Suppressor macrophage treated with lipopolysaccharide for 4 hours (primary cell): Measurements from ENCODE around the gene KCNJ14.

Experiments
- DNase-seq: peaks from one replicate; pipeline ENCODE4 v3.0.0-alpha.2; 2020

The KCNJ14 gene

DNA sequence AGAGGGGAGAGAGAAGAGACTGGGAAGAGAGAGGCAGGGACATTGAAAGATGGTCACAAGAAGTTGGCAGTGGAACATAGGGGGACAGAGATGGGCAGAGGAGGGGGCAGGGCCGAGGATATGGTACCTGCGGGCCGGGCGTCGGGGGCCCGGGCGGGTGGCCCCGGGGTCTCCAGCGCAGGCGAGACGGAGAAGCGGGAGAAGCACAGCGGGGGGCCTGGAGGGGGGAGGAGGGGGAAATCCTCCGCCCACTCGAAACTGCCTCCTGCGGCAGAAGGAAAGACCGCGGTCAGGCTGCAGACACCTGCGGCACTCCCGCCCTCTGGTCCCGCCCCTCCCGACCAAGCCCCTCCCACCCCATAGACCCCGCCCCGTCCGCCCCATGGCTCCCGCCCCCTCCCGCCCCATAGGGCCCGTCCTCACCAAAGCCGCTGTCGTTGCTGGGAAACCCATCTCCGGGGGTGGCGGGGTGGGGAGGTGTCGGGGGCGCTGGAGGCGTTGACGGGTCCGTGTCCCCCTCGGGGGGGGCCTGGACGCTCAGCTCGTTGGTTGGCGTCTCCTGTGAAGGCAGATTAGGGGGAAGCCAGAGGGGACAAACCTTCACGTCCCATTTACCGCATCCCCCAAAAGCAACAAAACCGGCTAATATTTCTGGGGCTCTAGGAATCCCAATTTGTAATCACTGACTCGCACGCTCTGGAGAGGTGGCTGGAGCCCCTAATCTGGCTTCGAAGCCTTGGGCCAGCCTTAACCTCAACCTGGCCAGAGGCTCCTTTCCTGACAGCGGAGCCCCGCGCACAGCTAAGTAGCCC lies 35.8 kb downstream of the KCNJ14 start:
- peak; percentile 30 for DNase-seq

DNA sequence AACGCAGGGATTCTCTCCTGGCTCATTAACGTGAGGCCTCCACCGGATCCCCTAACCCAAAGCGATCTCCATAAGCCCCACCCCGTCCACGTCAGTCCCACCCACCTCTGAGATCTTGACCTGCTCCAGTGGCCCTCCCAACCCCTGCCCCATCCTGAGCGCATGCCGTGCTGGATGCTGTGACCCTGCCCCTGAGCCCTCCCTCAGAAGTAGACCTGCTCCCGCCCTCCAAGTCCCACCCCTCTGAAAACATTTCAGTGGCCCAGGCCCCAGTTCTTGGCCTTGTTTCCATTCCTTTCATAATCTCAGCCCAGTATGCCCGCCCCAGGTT lies 36.4 kb downstream of the KCNJ14 start:
- DNase-seq, result no peak

DNA sequence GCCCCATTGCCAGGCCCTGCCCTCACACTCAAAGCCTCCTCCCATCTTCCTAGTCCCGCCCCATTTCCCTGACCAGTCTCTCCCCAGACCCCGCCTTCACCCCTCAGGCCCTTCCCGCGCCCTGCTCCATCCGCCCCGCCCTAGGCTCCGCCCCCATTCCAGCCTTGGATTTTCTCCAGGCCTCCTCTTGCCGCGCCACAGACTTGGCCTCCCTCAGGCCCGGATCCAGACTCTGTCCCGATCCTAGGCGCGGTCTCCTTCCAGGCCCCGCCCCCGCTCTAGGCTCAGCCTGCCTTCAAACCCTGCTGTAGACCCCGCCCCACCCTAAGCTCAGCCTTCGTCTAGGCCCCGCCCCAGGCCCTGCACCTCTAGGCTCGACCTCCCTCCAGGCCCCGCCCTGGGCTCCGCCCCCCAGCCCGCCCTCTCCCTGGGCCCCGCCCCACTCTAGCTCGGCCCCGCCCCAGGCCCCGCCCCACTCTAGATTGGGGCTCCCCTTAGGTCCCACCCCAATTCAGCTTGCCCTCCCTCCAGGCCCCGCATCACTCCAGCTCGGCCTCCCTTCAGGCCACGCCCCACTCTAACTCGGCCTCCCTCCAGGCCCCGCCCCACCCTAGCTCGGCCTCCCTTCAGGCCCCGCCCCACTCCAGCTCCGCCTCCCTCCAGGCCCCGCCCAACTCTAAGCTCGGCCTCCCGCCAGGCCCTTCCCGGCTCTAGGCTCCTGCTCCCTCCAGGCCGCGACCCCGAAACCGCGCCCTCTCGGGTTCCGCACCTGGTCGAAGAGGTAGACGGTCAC lies 37.7 kb downstream of the KCNJ14 start:
- DNase-seq, result peak; percentile 98

DNA sequence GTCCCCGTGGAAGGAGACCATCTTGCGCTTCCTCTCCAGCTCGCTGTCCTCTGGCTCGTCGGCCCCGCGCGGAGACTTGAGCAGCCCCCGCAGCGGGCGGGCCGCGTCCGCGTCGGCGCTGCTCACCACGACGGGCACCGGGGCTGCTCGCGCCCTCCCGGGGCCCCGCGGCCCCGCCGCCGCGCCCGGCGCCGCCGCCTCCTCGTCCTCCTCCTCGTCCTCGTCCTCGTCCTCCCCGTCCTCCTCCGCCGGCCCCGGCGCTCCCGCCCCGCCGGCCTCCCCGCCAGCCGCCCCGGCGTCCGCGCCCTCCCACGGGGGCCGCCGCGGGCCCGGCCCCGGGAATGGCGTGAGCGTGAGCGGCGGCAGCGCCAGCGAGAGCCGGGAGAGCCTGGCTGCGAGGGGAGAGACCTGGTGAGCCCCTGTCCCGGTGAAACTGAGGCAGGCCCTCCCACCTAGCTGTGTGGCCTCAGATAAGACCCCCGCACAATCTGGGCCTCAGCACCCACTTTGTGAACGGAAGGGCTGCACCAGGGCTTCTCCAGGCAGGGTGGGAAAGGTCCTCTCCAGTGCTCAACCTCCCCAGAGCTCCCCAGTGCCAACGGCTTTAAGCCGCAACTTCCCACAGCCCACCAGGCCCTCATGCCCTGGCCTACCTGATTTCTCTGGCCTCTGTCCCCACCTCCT lies 38.5 kb downstream of the KCNJ14 start:
- DNase-seq, result no peak

DNA sequence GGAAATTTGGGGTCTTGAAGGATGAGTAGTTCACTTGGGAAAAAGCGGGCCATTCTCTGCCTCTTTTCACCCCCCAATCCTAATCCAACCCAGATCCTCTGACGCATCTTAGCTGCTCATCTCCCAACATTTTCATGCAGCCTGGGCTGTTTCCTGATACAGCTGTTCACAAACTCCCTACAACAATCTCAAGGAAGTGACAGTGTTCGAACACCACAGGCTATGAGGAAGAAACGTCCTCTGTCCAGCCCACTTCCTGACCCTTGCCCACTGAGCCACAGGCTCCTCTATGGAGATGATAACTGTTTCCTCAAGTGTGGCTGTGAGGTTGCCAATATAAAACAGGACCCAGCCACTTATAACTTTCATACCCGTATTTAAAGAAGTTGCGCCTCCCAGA lies 40.0 kb downstream of the KCNJ14 start:
- DNase-seq, result peak; percentile 51

DNA sequence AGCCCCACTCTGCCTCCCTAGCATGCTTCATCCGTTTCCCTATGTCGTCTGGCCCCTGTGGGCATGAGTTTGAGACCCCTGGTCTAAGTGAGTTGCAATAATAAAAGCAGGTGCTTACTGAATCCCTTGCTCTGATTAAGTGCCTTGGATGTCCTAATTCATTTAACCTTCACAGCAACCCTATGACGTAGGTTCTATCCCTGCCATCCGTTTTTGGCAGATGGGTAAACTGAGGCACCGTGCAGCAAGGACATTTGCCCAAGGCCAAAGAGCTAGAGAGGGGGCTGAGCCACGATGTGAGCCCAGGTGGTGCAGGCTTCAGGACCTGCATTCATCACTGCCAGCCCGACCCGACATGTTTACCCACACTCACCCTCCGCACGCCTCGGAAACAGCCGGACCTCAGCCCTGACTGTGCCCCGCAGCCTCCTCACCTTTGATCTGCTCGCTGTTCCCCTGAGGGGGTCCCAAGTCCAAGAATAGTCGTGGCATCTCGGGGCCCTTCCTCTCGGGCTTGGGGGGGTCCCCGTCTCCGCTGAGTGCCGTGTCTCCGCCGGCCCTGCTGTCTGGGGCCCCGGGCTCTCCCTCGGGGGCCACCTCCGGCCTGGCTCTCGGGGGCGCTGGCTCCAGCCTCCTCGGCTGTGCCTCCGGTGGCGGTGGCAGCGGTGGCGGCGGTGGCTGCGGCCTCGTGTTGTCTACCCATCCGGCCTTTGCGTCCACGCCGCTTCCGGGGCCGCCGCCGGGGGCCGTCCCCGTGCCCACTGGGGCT lies 41.8 kb downstream of the KCNJ14 start:
- DNase-seq, result no peak

DNA sequence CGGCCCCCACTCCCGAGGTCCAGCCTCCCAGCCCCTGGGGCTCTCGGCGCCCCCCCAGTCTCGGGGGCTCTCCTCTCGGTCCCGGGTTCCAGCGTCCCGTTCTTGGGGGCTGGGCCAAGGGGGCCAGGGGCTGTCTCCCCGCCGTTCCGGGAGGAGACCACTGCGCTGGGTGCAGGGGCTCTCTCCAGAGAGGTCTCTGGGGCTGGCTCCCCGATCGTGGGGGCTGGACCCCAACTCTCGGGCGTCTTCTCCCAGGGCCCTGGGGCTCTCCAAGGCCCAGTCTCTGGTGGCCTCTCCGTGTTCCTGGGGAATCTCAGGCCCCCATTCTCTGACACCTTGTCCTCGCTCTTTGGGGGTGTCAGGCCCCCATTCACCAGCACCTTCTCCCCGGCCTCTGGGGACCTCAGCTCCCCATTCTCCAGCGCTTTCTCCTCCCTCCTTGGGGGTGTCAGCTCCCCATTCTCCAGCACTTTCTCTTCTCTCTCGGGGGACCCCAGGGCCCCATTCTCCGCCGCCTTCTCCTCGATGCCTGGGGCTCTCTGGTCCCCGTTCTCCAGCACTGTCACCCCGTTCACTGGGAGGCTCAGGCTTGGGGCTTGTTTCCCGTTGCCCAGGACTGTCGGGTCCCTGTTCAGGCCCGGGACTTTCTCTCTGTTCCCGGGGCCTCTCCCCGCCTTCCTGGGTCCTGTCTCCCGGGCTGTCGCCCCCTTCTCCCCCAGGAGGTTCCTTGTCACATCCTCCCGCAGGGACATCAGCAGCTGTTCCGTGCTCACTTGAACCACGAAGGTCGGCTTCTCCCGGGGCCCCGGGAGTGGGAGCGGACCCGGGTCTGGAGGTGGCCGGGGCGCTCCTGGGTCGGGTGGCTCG lies 42.6 kb downstream of the KCNJ14 start:
- DNase-seq, result no peak

DNA sequence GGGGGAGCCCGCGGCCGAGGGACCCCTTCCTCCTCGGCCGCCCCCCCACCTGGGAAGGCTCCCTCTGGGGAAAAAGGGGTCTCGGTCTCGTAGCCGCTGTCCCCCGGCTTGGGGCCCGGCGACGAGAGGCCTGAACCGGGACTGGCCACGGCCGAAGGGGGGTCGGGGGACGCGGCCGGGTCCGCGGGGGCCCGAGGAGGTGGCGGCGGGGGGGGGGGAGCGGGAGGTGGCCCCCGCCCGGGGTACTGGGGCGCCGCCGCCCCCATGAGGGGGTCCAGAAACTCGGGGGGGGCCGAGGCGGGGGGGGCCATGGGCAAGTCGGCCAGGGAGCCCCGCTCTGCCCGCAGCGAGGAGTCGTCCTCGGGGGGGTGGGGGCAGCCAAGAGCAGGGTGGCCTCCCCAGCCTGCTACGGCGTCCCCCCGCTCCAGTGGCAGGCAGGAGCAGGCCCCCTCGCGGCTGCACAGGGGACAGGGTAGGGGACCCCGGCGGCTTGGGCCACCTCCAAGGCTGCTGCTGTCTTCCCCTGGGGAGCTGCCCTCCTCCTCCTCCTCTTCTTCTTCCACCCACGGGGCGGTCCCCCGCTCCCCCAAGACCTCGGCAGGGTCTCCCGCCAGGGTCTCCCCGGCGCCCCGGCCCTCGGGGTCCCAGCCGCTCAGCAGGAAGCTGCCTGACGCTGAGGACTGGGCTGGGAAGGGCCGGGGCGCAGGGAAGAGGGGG lies 43.4 kb downstream of the KCNJ14 start:
- DNase-seq, result no peak

DNA sequence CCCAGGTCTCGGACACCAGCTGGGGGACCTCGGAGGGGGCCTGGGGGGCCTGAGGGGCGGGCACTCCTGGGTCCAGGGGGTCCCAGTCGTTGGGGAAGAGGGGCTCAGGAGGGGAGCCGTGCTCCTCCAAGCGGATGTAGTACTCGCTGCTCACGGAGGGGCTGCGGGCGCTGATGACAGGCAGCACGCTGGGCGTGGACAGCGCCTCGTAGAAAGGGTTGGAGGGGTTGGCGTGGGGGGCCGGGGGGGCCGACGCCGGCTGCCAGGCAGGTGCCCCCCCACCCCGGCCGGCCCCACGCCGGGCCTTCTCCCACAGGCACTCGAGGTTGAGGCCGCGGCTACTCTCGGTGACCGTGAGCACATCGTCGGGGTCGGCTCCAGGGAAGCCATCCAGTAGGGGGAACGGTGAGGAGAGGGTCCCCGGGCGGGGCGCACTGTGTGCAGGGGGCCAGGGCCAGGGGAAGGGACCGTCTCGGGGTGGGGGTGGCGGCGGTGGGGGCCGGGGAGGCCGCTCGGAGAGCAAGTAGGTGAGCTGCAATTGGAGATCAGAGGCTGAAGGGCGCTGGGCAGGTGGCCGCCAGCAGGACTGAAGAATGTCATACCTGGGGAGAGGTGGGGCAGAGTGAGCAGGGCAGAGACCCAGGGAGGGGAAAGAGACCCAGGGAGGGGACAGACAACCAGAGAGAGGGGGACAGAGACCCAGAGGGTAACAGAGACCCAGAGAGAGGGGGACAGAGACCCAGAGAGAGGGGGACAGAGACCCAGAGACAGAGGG lies 44.1 kb downstream of the KCNJ14 start:
- no peak for DNase-seq

DNA sequence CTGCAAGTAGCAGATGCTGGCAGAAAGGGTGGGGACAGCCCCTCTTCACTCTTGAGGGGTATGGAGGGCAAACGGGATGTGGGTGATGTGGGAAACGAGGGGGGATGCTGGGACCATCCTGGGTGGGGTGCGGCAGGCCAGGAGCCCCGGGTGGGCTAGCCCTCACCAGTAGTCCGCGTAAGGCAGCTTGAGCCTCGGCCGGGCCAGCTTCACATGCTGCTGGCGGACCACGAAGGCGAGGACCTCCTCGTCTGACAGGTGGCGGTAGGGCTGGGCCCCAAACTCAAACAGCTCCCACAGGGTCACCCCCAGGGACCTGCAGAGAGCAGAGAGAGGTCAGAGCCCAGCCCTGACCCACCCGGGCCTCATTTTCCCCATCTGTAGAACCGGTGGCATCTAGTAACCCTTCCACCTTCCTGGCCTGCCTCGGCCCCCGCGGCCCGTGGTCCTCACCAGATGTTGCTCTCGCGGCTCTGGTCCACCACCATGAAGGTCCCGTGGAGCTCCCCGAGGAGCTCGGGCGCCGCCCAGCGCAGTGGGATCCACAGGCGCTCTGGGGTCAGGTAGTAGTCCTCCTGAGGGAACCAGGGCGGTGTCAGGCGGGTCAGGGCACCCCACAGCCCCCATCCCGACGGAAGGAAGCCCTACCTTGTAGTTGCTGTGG lies 45.6 kb downstream of the KCNJ14 start:
- DNase-seq, result no peak

DNA sequence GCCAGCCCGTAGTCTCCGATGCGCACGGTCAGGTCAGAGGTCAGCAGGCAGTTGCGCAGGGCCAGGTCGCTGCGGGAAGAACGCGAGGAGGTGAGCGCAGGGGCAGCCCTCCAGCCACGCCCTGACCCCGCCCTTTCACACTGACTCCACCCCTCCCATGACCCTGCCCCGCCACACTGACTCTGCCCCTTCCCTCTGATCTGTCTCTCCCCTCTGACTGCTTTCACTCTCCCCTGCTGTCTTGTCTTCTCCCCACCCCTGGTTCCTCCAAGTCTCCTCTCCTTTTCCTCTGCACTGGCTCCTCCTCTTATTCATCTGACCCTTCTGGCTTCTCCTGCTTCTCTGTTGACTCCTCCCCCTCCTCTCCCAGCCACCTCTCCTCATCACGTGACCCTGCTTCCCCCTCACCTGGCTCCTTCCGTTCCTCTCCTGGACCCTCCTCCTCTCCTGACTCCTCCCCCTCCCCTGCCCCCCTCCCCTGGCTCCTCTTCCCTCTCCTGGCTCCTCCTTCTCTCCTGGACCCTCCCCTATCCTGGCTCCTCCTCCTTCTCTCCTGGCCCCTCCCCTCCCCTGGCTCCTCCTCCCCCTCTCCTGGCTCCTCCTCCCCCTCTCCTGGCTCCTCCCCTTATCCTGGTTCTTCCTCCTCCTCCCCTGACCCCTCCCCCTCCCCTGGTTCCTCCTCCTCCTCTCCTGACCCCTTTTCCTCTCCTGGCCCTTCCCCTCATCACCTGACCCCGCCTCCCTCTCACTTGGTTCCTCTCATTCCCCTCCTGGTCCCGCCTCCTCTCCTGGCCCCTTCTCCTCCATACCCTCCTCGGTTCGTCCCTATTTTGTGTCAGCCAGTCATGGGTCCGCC lies 46.3 kb downstream of the KCNJ14 start:
- DNase-seq, result peak; percentile 57

DNA sequence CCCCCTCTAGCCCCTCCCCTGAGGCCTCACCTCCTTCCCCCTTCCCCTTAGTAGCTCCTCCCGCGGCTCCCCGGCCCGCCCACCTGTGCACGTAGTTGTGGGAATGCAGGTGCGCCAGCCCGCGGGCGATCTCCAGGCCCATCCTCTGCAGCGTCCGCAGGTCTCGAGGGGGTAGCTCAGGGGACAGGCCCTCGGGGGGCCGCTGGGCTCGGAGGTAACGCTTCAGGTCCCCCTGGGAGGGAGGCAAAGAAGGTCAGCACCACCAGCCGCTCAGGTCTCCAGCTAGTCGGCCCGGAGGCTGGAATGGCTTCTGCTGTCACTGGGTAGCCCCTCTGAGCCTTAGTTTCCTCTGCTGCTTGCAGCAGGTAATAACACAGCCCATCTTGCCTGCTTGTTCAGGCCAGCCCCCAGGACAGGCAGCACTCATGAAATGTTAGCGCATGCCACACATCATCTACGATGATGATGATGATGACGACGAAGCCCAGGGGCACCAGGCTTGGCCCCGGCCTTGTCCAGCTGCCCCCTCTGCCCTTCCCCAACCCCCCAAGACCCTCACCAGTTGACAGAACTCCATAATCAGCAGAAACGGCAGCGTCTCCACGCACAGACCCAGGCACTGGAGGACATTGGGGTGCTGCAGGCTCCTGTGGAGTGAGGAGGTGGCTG lies 47.1 kb downstream of the KCNJ14 start:
- DNase-seq, result no peak

DNA sequence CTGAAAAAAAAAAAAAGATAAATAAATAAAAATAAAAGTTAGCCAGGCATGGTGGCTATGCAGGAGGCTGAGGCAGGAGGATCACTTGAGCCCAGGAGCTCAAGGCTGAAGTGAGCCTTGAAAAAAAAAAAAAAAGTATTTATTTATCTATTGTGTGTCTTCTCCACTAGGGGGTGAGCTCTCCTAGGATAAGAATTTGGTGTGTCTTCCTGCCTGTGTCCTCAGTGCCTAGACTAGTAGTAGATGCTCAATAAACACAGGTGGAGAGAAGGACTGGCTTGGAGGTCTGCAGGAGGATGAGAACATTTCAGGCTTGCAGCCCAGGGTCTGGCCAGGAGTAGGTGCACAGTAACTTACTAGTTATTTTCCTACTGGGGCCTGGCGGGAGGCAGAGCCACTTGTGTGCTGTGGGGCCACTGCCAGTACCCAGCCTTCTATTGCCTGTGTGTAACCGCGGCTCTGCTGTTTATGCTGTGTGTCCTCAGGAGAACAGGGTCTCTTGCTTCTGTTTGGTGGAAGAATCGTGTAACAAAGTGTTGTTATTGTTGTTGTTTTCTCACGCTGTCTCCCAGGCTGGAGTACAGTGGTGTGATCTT lies 50.9 kb downstream of the KCNJ14 start:
- peak; percentile 67 for DNase-seq

DNA sequence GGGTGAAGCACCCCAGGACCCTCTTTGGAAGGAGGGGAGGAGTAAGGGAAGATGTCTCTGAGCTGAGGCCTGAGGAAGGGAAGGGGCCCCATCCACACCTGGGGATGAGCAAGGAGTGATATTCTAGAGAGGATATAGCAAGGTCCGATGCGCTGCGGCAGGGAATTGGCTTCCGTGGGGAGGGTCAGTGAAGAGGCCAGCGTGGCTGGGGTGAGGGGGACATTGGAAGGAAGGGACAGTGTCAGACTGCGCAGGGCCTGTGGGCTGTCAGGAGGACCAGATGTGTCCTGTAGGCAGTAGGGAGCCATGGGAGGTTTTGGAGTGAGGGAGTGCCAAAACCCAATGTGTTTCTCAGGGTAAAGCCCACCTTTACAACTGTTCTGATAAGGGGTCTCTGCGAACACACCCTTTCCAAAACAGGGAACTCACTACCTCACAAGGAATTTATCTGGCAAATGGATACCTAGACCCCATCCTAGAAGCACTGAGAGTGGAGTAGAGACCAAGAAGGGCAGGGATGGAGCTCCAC lies 52.6 kb downstream of the KCNJ14 start:
- DNase-seq, result no peak

DNA sequence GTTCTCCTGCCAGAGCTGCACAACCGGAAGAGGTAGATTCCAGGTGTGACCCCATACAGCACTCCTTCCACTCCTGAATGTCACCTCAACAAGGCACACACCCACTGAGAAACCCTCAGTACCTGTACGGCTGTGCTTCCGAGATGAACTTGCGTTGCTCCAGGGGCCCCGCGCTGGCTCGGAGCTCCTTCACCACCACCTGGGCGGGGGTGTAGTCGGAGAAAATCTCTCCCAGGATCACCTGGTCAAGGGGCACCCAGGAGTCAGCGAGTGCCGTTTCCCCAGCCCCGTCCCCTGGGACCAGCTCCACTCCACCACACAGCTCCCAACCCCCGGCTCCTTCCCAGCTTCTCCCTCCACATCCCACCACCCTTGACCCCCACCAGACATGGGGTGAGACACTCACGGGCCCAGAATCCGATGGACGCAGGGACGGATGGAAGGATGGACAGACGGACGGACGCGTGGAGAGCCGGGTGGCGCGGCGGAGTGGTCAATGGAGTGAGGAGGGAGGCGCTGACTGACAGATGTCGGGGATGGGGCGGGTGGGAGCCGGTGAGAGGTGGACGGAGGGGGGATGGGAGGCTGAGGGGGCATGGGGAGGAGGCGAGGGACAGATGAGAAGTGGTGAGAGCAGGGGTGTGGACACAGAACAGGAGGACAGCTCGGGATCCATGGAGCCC lies 53.5 kb downstream of the KCNJ14 start:
- no peak for DNase-seq

DNA sequence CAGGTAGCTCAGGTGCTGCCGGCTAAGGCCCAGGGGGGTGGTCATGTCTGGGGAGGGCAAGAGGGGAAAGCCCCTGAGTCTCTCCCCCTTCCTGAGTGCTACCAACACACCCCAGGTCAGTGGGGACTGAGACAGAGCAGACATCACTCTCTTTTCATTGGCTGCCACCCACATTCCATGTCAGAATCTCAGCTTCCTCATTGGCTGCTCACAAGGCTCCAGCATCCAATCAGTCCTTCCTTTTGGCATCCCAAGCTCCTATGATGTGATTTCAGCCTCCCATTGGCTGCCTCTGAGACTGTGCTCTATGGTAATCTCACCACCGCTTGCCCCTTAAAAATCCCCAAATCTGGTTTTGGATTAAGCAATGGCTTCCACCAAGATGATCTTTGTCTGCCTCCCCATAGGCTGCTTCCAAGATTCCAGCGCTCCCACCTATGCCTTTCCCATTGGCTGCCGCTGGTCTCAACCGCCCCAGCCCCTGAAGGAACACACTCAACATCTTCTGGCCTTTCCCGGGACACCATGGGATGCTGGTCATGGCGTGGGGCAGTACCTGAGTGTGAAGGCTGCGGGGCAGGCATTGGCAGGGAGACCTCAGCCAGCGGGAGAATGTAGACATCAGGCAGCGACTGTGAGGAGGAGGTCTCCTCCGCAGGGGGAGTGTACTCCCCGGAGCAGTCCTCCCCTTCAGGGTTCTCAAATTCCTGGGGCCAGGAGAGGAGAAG lies 54.3 kb downstream of the KCNJ14 start:
- no peak for DNase-seq
